Activated CD4-positive, alpha-beta T cell treated with anti-CD3 and anti-CD28 coated beads, Interleukin-2, amount 10 ng/mL, durations not matched to agents 24 days and 14 days (primary cell): ENCODE data around the gene FBXO33. TPM values are rescaled to one million over a fixed set of nuclear protein-coding genes. Genes with fewer than 3 reads are reported as not detected.

Source experiments
- total RNA-seq: library from RNA; stranded (reverse); gene quantifications from 2 replicates; pipeline ENCODE4 v1.2.3, GENCODE V29; 2022

Gene FBXO33
- total RNA-seq, 1 donor from 2014 or later = 17.9 TPM

Other genes with a start within 250 kb of the FBXO33 start
- 18.7 and 21.8 TPM in 2 replicates for gene MIA2, start 198.5 kb downstream of the FBXO33 start, total RNA-seq